Testis (tissue), 2 donors: ENCODE data around the gene ZNF71.

Source experiments
- CTCF ChIP-seq, 3 experiments: fragments of 450-650 bp in 2 of 3; fragments of 200-600 bp in 1 of 3; sonication (generic) in 1 of 3; IDR thresholded peaks; one replicate each; pipeline ENCODE4 v1.5.1; 2016 to 2019; ENCODE audit warnings: antibody characterized with exemption in 3 of 3, mild to moderate bottlenecking in 2 of 3, moderate library complexity in 1 of 3
- POLR2A ChIP-seq: fragments of 450-650 bp; IDR thresholded peaks from one replicate; pipeline ENCODE4 v1.6.1; 2017; ENCODE audit warnings: antibody characterized with exemption, mild to moderate bottlenecking, moderate library complexity

GRCh38 chr19:56595548-56595899, 422 bp downstream of the ZNF71 start:
- TF ChIP-seq POLR2A: no peak
- no peak for TF ChIP-seq CTCF (IDR thresholded peaks at IDR 0.05)
